ENCODE results near the gene ZNF438. TPM values are rescaled to one million over a fixed set of nuclear protein-coding genes. Genes with fewer than 3 reads are reported as not detected.

ZNF438 gene
- total RNA-seq, 1 donor from 2014 or later, result 2.4 TPM

DNA sequence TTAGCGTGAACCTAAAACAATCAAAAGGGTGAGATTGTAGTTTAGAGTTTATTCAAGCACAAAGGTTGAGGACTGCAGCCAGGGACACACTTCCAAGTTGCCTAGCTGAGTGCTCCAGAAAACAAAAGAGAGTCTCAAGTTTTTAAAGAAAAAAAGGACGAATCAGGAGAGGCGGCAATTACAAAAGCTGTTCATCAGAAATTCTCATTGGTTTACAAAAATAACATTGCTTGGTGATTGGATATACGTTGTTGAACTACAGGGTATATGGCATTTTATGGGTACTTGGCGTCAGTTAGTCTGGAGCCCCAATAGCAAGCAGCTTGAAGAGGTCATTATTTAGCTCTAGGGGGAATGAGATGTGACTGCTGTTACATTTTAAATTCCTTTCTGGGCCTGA lies 11.5 kb downstream of the ZNF438 start:
- Mint-ChIP-seq H3K36me3 (ENCODE audit: low read depth) (no peaks in the 10 kb centered on the region), H3K4me3 (no peak overlapping the region), H3K27ac (no peak overlapping the region), H3K27me3 (ENCODE audit: insufficient read depth) (peaks cover 2% of the 10 kb centered on the region), H3K4me1 (ENCODE audit: low read depth) (peaks cover 6% of the 10 kb centered on the region), H3K9me3 (peaks cover 2% of the 10 kb centered on the region)
- DNase-seq (ENCODE audit: low spot score), result no peak
- intact Hi-C loops (cut with micrococcal nuclease), result no loop called here

DNA sequence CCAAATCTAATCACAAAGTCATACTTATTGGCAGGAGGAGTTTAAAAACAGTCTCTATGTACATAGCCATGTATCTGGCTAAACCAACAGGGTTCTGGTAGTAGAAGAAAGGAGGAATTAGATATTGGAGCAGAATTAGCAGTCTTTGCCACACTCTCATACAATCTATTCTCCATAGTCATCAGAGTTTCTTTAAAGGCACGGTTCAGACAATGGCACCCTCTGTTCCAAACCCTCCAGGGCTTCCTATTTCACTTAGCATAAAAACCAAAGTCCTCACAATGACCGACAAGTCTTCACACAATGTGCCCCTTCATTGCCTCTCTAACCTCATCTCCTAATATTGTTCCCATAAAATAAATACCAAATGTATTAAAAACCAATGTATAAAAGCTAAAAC lies 12.7 kb downstream of the ZNF438 start:
- H3K27me3 Mint-ChIP-seq (ENCODE audit: insufficient read depth), result peaks cover 2% of the 10 kb centered on the region
- H3K4me1 Mint-ChIP-seq (ENCODE audit: low read depth), result peaks cover 6% of the 10 kb centered on the region
- H3K9me3 Mint-ChIP-seq, result peaks cover 2% of the 10 kb centered on the region
- no peaks in the 10 kb centered on the region for H3K36me3 Mint-ChIP-seq (ENCODE audit: low read depth)
- no peak overlapping the region for H3K4me3 Mint-ChIP-seq
- no peak for DNase-seq (ENCODE audit: low spot score)
- no peak overlapping the region for H3K27ac Mint-ChIP-seq
- intact Hi-C loops (cut with micrococcal nuclease), result no loop called here

DNA sequence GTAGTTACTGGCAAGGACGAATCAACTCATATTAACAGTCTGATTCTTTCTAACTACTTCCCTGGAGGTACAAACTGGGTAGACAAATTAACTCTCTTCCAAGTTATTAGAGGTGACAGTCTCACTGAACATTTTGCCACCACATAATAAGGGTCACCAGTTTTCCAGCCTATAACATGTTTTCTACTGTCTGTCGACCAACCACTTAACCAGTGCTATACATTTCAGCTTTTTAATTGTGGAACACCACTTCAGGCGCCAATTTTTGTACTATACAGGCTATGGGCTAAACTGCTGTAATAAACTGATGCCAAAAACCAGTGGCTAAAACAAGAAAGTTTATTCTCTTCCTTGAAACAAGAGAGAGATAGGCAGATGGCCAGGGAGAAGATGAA lies 13.3 kb downstream of the ZNF438 start:
- H3K27me3 Mint-ChIP-seq (ENCODE audit: insufficient read depth), result peaks cover 2% of the 10 kb centered on the region
- intact Hi-C loops (cut with micrococcal nuclease), result no loop called here

DNA sequence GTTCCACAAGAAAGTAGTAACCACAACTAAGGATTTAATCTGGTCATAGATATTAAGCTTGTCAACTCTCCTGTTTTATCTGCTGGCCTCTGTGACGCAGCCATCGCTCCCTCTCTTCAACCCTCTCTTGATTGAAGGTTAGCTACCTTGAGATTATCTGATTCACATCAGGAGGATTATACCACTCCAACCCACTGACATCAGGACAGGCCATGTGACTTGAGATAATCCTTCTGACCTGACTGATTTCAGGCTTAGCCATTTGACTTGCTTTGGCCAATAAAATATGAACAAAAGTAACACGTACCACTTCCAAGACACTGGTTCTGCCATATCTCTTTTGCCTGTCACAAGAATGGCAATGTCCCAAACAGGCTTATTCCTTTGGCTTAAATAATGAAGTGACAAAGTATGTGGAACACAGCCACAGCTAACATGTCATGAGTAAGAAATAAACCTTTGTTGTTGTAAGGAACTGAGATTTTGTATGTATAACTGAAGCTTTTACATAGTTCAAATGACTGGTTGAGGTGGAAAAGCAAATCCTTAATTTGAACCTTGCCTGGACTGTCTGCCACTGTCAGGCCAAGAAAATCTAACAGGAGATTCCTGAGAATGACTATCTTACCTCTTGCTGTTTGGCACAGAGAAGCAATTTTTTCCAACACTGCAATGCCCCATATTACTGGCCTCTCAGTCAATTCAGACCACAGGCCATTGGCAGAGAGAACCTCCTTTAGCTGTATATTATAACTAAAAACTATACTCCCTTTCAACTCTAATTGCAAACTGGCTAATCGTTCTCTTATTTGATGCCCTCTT lies 13.9 kb downstream of the ZNF438 start:
- intact Hi-C loops (cut with micrococcal nuclease), result no loop called here
- peaks cover 2% of the 10 kb centered on the region for H3K36me3 Mint-ChIP-seq (ENCODE audit: low read depth)
- H3K27ac Mint-ChIP-seq, result no peak overlapping the region
- no peak for DNase-seq (ENCODE audit: low spot score)
- peaks cover 2% of the 10 kb centered on the region for H3K27me3 Mint-ChIP-seq (ENCODE audit: insufficient read depth)
- no peaks in the 10 kb centered on the region for H3K9me3 Mint-ChIP-seq
- no peak overlapping the region for H3K4me3 Mint-ChIP-seq
- peaks cover 6% of the 10 kb centered on the region for H3K4me1 Mint-ChIP-seq (ENCODE audit: low read depth)

More for the DNA sequence above, 13.3 kb downstream of the ZNF438 start:
- no peaks in the 10 kb centered on the region for H3K9me3 Mint-ChIP-seq
- no peak overlapping the region for H3K27ac Mint-ChIP-seq
- no peak overlapping the region for H3K4me3 Mint-ChIP-seq
- DNase-seq (ENCODE audit: low spot score), result no peak
- peaks cover 2% of the 10 kb centered on the region for H3K36me3 Mint-ChIP-seq (ENCODE audit: low read depth)
- H3K4me1 Mint-ChIP-seq (ENCODE audit: low read depth), result peaks cover 6% of the 10 kb centered on the region

DNA sequence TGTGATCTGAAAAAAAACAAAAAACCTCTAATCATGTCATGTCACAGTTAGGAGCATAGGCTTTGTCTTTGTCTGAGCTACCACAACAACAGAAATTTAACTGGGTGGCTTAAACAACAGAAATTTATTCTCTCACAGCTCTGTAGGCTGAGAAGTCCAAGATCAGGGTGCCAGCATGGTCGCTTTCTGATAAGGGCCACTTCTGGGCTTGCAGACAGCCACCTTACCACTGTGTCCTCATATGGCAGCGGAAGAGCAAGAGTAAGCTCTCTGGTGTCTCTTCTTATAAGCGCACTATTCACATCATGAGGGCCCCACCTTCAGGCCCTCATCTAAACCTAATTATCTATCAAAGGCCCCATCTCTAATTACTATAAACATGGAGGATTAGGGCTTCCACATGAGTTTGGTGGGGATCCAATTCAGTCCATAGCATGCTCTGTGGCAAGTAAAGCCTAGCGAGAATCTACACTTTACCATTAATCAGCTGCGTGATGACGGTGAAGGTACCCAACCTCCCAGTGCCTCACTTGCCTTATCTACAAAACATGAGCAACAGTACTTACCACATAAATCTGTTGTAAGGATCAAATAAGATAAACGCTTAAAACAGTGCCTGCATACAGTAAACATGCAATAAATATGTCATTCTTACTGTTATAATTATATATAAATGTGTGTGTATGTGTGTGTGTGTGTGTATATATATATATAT lies 17.3 kb downstream of the ZNF438 start:
- H3K4me1 Mint-ChIP-seq (ENCODE audit: low read depth), result peaks cover 9% of the 10 kb centered on the region
- DNase-seq (ENCODE audit: low spot score), result no peak
- intact Hi-C loops (cut with micrococcal nuclease), result no loop called here
- no peak overlapping the region for H3K27ac Mint-ChIP-seq
- peaks cover 2% of the 10 kb centered on the region for H3K36me3 Mint-ChIP-seq (ENCODE audit: low read depth)
- H3K9me3 Mint-ChIP-seq, result no peaks in the 10 kb centered on the region
- H3K27me3 Mint-ChIP-seq (ENCODE audit: insufficient read depth), result peaks cover 1% of the 10 kb centered on the region
- H3K4me3 Mint-ChIP-seq, result no peak overlapping the region

DNA sequence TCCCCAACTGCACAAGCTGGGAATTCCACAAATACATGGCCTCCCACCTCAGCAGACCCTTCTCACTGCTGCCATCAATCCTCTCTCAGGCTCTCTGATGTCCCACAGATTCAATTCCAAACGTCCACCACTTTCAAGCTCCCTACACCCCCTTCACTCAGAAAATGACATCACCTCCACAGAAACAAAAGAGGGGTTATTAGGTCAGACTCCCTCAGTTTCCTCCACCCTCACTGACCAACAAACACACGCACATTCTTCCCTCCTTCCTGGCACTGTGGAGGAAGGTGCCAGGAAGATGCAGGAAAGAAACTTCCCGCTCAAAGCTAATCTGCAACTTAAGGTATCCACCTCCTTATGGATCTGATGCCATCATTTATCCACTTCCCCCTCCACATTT lies 18.3 kb downstream of the ZNF438 start:
- peaks cover 2% of the 10 kb centered on the region for H3K36me3 Mint-ChIP-seq (ENCODE audit: low read depth)
- no peak overlapping the region for H3K4me3 Mint-ChIP-seq
- intact Hi-C loops (cut with micrococcal nuclease), result no loop called here
- H3K27ac Mint-ChIP-seq, result no peak overlapping the region
- DNase-seq (ENCODE audit: low spot score), result no peak
- H3K9me3 Mint-ChIP-seq, result no peaks in the 10 kb centered on the region
- peaks cover 6% of the 10 kb centered on the region for H3K4me1 Mint-ChIP-seq (ENCODE audit: low read depth)
- no peaks in the 10 kb centered on the region for H3K27me3 Mint-ChIP-seq (ENCODE audit: insufficient read depth)

DNA sequence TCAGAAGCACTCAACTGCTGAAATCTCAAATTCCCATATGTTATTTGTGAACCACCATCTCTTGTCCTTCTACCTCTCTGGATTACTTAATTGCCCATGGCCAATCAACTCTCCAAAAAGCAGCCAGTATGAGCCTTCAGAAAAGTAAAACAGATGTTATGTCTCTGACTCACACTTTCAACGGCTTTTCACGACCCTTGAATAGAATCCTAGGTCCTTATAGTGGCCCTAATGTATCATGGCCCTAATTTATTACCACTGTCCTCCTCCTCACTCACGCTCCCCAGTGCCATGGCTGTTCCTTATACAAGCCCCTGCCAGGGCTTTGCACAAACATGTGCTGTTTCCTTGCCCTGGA lies 20.0 kb downstream of the ZNF438 start:
- Mint-ChIP-seq H3K36me3 (ENCODE audit: low read depth) (peaks cover 2% of the 10 kb centered on the region), H3K27me3 (ENCODE audit: insufficient read depth) (no peaks in the 10 kb centered on the region), H3K27ac (no peak overlapping the region), H3K4me1 (ENCODE audit: low read depth) (peaks cover 6% of the 10 kb centered on the region), H3K4me3 (no peak overlapping the region), H3K9me3 (no peaks in the 10 kb centered on the region)
- intact Hi-C loops (cut with micrococcal nuclease), result no loop called here
- DNase-seq (ENCODE audit: low spot score), result no peak

DNA sequence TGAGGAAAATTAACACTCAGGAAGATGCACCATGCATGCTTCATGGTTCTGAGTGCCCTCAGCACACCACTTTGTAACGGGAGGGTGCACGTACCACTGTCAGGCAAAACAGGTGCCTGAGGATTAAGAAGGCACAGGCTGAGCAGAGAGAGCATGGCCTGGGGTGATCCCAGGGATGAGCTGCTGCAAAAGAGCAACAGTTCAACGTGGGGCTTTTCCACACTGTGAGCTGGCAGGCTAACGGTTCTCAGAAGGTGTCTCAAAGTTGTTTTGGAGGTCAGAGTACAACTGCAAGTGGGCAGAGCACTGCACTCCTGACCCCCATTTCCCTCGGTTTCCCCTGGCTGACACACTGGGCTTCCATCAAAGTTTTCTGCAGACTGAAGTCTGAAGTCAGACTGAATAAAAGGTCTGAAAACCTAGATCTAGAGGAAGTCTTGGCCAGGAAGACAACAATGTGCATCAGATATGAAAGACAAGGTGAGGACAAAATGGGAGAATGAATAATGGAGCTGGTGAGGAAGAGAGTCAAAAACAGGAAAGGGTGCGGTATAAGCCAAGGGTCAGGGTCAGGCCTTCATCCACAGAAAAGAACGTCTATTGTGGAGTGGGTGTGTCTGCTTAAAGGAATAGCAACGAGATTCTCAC lies 20.5 kb downstream of the ZNF438 start:
- no peak overlapping the region for H3K27ac Mint-ChIP-seq
- no peaks in the 10 kb centered on the region for H3K27me3 Mint-ChIP-seq (ENCODE audit: insufficient read depth)
- H3K9me3 Mint-ChIP-seq, result no peaks in the 10 kb centered on the region
- peaks cover 2% of the 10 kb centered on the region for H3K36me3 Mint-ChIP-seq (ENCODE audit: low read depth)
- H3K4me1 Mint-ChIP-seq (ENCODE audit: low read depth), result peaks cover 6% of the 10 kb centered on the region
- H3K4me3 Mint-ChIP-seq, result no peak overlapping the region
- no peak for DNase-seq (ENCODE audit: low spot score)
- intact Hi-C loops (cut with micrococcal nuclease), result no loop called here

DNA sequence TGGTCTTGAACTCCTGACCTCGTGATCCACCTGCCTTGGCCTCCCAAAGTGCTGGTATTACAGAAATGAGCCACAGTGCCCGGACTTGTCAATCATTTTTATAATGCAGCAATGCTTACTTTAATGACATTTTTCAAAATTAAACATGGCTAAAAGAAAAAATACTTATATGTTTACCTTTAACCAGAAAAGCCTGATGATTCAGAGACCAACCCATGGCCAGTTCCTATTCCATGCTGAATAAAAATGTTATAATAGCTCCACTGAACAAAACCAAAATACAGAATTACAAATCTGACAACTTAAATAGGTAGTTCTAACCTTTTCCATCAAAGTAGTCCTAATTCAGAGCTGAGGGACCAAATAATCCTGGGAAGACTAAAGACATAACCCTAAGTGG lies 21.6 kb downstream of the ZNF438 start:
- Mint-ChIP-seq H3K36me3 (ENCODE audit: low read depth) (peaks cover 3% of the 10 kb centered on the region), H3K4me3 (no peak overlapping the region), H3K4me1 (ENCODE audit: low read depth) (peaks cover 10% of the 10 kb centered on the region), H3K9me3 (no peaks in the 10 kb centered on the region), H3K27ac (no peak overlapping the region), H3K27me3 (ENCODE audit: insufficient read depth) (no peaks in the 10 kb centered on the region)
- no peak for DNase-seq (ENCODE audit: low spot score)
- intact Hi-C loops (cut with micrococcal nuclease), result no loop called here

DNA sequence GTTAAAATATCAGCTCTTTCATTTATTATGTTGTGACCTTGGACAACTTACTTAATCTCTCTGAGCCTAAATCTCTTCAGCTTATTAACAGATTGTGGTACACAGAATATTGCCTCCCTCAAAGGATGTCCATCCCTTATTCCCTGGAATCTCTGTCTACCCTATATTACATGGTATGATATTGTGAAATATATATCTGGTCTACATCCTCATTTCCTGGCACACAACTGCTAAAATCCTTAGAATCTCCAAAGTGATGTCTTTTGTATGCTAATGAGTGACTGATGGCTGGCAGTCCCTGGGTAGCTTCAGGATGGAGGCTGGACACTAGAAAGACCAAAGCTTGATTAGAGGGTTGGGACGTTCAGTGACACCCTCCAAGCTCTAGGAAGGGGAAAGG lies 25.8 kb downstream of the ZNF438 start:
- Mint-ChIP-seq H3K9me3 (no peaks in the 10 kb centered on the region), H3K27me3 (ENCODE audit: insufficient read depth) (no peaks in the 10 kb centered on the region), H3K27ac (no peak overlapping the region), H3K4me3 (no peak overlapping the region), H3K4me1 (ENCODE audit: low read depth) (peaks cover 20% of the 10 kb centered on the region), H3K36me3 (ENCODE audit: low read depth) (peaks cover 6% of the 10 kb centered on the region)
- no peak for DNase-seq (ENCODE audit: low spot score)
- intact Hi-C loops (cut with micrococcal nuclease), result no loop called here

DNA sequence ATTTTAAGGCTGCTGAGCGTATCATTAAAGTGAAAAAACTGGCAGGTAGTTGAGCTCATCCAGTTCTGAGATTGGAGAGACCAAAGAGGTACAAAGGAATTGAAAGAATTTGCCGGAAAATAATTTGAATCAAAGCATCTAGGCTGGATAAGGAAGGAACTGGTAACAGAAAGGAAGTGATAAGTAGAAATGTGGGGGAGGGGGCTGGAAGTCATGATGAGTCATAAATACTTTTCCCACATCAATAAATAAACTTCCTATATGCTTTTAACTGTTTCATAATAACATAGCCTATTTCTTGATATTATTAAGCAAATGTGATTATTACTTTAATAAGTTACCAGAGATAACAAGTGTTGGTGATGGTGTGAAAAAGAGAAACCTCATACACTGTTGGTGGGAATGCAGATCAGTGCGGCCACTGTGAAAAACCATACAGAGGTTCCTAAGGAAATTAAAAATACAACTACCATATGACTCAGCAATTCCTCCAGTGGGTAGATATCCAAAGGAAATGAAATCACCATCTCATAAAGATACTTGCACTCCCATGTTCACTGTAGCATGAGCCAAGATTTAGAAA lies 27.0 kb downstream of the ZNF438 start:
- no peaks in the 10 kb centered on the region for H3K27me3 Mint-ChIP-seq (ENCODE audit: insufficient read depth)
- no peaks in the 10 kb centered on the region for H3K9me3 Mint-ChIP-seq
- intact Hi-C loops (cut with micrococcal nuclease), result no loop called here
- H3K4me3 Mint-ChIP-seq, result no peak overlapping the region
- DNase-seq (ENCODE audit: low spot score), result no peak
- peaks cover 30% of the 10 kb centered on the region for H3K4me1 Mint-ChIP-seq (ENCODE audit: low read depth)
- peaks cover 9% of the 10 kb centered on the region for H3K36me3 Mint-ChIP-seq (ENCODE audit: low read depth)
- H3K27ac Mint-ChIP-seq, result no peak overlapping the region

DNA sequence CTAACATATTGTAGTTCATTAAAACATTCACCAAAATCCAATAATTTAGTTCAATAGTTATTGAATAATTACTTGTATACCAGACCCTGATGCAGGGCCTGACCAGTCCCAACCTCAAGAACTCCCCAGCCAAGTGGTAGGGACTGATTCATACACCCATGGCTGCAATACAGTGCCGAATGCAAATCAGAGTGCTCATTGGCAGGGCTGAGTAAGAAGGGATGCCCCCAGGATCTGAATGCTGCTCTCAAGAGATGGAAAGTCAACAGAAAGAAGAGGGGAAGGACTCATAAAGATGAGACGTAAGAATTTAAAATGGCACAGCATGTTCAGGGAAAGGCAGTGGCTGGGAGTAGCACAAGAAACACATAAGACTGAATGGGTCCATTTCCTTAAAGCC lies 29.9 kb downstream of the ZNF438 start:
- no peak overlapping the region for H3K4me3 Mint-ChIP-seq
- peaks cover 48% of the 10 kb centered on the region for H3K4me1 Mint-ChIP-seq (ENCODE audit: low read depth)
- DNase-seq (ENCODE audit: low spot score), result no peak
- peaks cover 12% of the 10 kb centered on the region for H3K36me3 Mint-ChIP-seq (ENCODE audit: low read depth)
- no peaks in the 10 kb centered on the region for H3K27me3 Mint-ChIP-seq (ENCODE audit: insufficient read depth)
- no peak overlapping the region for H3K27ac Mint-ChIP-seq
- intact Hi-C loops (cut with micrococcal nuclease), result no loop called here
- H3K9me3 Mint-ChIP-seq, result peaks cover 2% of the 10 kb centered on the region

DNA sequence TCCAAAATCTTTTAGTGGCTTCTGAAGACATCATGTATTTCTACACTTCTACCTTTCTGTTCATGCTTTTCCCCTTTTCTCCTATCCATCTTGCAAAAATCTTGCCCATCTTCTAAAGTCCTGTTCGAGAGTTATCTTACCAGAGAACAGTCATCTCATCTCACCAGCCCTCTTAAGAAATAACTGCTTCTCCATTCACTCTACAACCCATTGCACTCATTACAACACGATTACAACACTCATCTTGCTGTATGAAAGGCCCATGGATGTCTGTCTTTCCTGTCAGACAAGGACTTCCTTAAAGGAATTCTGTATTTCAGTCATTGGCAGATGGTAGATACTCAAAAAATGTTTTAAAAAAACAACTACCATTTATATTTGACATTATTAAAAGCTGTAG lies 30.8 kb downstream of the ZNF438 start:
- Mint-ChIP-seq H3K27me3 (ENCODE audit: insufficient read depth) (no peaks in the 10 kb centered on the region), H3K36me3 (ENCODE audit: low read depth) (peaks cover 10% of the 10 kb centered on the region), H3K9me3 (peaks cover 11% of the 10 kb centered on the region), H3K4me3 (no peak overlapping the region), H3K4me1 (ENCODE audit: low read depth) (peaks cover 48% of the 10 kb centered on the region), H3K27ac (no peak overlapping the region)
- no peak for DNase-seq (ENCODE audit: low spot score)
- intact Hi-C loops (cut with micrococcal nuclease), result no loop called here

All from activated T-helper 1 cell treated with anti-CD3 and anti-CD28 coated beads, Interleukin-12 subunit alpha, Interleukin-12 subunit beta, Interleukin-2, Interleukin-4 antibody, amounts not matched to agents 30 ng/mL and 10 ng/mL and 1 ng/mL, durations not matched to agents 14 hours and 24 hours and 36 hours (primary cell).